NB4 (cell line): ENCODE measurements around the gene LRMDA.

ENCODE experiments used
- DNase-seq: peaks from one replicate; pipeline ENCODE4 v3.0.0; 2010; ENCODE audit warnings: low read depth
- H3K4me3 ChIP-seq: one replicate; pipeline ENCODE4 v1.5.1; 2011; ENCODE audit warnings: mild to moderate bottlenecking, low read depth, low read length, moderate library complexity
- CTCF ChIP-seq: IDR thresholded peaks from one replicate; pipeline ENCODE4 v1.5.1; 2012; ENCODE audit warnings: low read depth, low read length
- MYC ChIP-seq: IDR thresholded peaks from 2 replicates; pipeline ENCODE4 v1.6.1; 2011; ENCODE audit warnings: low read depth, low read length
- POLR2A ChIP-seq: IDR thresholded peaks from 2 replicates; pipeline ENCODE4 v1.6.1; 2011; ENCODE audit warnings: mild to moderate bottlenecking; ENCODE audit not compliant: insufficient read length; ENCODE audit errors: extremely low read depth
- TF ChIP-seq, protein P1 (sequence below): IDR thresholded peaks from 2 replicates; pipeline ENCODE4 v1.6.1; 2011; ENCODE audit warnings: low read depth, low read length

Gene LRMDA

GRCh38 chr10:76301950-76302349 is 870.5 kb downstream of the LRMDA start:
- TF ChIP-seq, protein P1, sequence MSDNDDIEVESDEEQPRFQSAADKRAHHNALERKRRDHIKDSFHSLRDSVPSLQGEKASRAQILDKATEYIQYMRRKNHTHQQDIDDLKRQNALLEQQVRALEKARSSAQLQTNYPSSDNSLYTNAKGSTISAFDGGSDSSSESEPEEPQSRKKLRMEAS: no peak
- TF ChIP-seq POLR2A (no peak), CTCF (peak; percentile 21), MYC (no peak)
- peak; percentile 20 for DNase-seq
- no peak overlapping the region for H3K4me3 ChIP-seq

DNA sequence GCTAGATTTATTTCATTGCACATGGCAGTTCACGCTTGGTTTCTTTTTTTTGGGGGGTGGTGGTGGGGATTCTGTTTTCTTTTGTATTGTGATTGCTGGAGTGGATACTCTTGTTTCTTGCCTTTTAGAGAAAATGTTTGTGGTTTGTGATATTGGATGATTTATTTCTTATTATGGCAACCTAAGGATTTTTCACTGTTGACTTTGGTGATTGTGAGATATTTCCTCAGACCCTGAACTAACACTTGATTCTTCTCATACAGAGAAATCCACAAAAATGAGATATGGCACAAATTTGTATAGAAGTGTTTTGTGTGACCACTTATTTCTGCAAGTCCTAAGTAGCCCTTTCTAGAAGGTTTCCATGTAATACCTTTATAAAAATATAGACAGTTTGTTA is 871.1 kb downstream of the LRMDA start:
- DNase-seq: no peak
- TF ChIP-seq CTCF: no peak
- TF ChIP-seq MYC: no peak
- TF ChIP-seq, protein P1: no peak
- H3K4me3 ChIP-seq: no peak overlapping the region

DNA sequence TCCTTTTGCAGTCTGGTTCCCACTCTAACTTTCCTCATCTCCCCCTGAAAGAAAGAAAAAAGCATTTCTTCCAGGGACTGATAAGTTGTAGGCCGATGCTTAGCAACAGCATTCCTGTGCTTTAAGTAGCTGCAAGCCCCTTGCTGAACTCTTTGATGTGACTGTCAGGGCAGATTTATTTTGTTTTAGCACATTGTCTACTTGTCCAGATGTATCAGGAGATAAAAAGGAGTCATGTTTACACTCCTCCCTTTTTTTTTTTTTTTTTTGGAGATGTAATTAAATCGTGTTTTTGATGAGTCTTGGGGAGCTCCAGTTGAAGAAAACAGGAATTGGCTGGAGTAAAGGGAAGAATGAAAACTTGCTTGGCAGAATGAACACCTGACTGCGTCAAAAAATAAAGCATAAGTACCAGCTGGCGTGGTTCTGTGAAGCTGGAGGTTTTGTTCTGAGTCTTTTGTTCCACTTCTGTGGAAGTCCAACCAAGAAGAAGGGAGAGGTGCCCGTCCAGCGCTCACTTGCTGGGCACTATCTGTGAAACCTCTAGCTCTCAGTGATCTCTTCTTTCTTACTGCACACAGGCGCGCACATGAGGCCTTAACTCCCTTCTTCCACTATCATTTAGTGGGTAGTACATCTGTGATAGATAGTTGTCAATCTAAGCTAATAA is 871.7 kb downstream of the LRMDA start:
- no peak for DNase-seq
- no peak overlapping the region for H3K4me3 ChIP-seq

GRCh38 chr10:76303682-76304316 is 872.4 kb downstream of the LRMDA start:
- peak; percentile 80 for DNase-seq
- H3K4me3 ChIP-seq: no peak overlapping the region
- TF ChIP-seq, protein P1: 0 out of 2 replicates have a peak, but pooled peaks have one; percentile 9
- TF ChIP-seq MYC (no peak), CTCF (peak; percentile 65), POLR2A (no peak)

More for the DNA sequence above, 871.7 kb downstream of the LRMDA start:
- TF ChIP-seq, protein P1: no peak
- no peak for TF ChIP-seq POLR2A
- TF ChIP-seq MYC: no peak
- no peak for TF ChIP-seq CTCF

- peak; percentile 41 for DNase-seq
- TF ChIP-seq POLR2A (no peak), MYC (no peak), CTCF (no peak)
- TF ChIP-seq, protein P1: no peak
These were observed 874.6 kb downstream of the LRMDA start for GRCh38 chr10:76305930-76306615.

More at GRCh38 chr10:76305930-76306615, 874.6 kb downstream of the LRMDA start:
- H3K4me3 ChIP-seq: no peak overlapping the region
